Left ventricle myocardium inferior (tissue), 1 donor: Measurements from ENCODE around the gene LMTK2. TPM values are rescaled to one million over a fixed set of nuclear protein-coding genes. Genes with fewer than 3 reads are reported as not detected.

Experiments
- DNase-seq: peaks from one replicate; pipeline ENCODE4 v3.0.0-alpha.2; 2020
- H3K27ac ChIP-seq: fragments of 200-600 bp; replicated peaks from 2 replicates; pipeline ENCODE4 v1.8.0; 2021
- H3K27me3 ChIP-seq: fragments of 200-600 bp; 2 replicates; pipeline ENCODE4 v1.8.0; 2021; ENCODE audit warnings: low read depth
- H3K36me3 ChIP-seq: fragments of 200-600 bp; 2 replicates; pipeline ENCODE4 v1.8.0; 2021
- H3K4me1 ChIP-seq: fragments of 200-600 bp; 2 replicates; pipeline ENCODE4 v1.8.0; 2021
- H3K4me3 ChIP-seq: fragments of 200-600 bp; 2 replicates; pipeline ENCODE4 v1.8.0; 2021; ENCODE audit warnings: mild to moderate bottlenecking, moderate library complexity
- H3K9me3 ChIP-seq: fragments of 200-600 bp; replicated peaks from 2 replicates; pipeline ENCODE4 v1.8.0; 2021
- CTCF ChIP-seq: fragments of 200-600 bp; IDR thresholded peaks from 2 replicates; pipeline ENCODE4 v1.8.0; 2021; ENCODE audit warnings: antibody characterized with exemption, mild to moderate bottlenecking, borderline replicate concordance
- intact Hi-C: fragments of 100-400 bp; cut with micrococcal nuclease; formaldehyde crosslinking; loops from one replicate; pipeline ENCODE4 v1.11.0; 2022
- total RNA-seq: library from RNA; stranded (reverse); fragmentation: NEBNext Ultra II Directional; extraction: Animal tissue kit (Norgen Biotek cat#: 25700); gene quantifications from one replicate; pipeline ENCODE4 v1.2.1, GENCODE V29; 2021
- donor health status: DM: no; HTN: yes; CAD: no; lungs with severe emphysema.

LMTK2 gene
- total RNA-seq, 1 donor from 2014 or later = 26.9 TPM

DNA sequence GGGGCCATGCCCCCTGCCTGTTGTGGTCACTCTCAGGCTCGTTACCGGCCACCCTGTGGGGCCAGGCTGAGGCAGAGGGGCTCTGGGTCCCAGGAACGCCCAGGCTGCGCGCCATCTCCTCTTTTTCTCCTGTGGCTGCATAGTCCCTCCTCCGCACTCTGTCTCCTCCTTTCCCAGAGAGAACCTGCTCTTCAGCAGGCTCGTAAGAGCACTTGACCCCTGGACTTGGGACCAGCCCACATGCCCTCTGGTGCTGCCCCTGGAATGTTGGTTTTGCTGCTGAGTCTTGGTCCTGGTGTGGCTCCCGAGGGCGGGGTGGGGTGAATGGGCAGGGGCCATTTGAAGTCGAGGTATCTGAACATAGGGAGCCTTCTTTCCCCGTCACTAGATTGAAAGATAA is 98.0 kb downstream of the LMTK2 start:
- TF ChIP-seq CTCF = no peak
- Histone ChIP-seq H3K27me3 (no peaks in the 10 kb centered on the region), H3K27ac (no peak overlapping the region), H3K36me3 (peaks cover 58% of the 10 kb centered on the region), H3K9me3 (no peaks in the 10 kb centered on the region), H3K4me1 (no peaks in the 10 kb centered on the region), H3K4me3 (no peak overlapping the region)
- intact Hi-C loops = no loop called here
- DNase-seq = no peak

DNA sequence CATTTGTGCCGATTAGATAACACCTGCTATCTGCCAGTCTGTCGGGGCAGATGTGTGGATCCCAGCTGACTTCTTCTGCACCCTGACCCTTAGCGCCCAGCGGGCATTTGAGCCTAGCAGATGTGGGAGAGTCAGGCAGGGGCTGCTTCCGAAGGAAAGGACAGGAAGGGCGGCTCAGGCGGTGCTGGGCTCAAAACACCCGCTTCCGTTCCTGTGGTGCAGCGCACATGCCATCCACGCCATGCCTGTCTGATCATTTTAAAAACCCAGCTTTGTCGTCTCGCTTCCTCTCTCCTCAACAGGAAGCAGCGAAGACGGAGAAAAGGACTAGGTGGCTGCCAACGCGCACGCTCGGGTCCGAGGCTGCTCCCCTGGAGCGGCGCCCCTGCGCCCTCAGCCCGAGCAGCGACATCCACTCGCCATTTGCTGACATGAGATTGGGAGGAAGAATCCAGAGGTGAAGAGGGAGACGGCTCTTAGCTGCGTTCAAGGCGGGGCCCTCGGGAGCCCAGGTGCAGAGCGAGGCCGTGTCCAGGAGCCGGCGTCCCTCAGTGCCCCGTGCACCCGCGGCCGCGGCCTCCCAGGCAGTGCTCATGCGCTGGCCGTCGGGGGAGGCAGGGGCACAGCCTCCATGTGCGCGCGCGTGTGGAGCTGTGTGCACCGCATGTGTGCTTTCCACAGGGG is 98.6 kb downstream of the LMTK2 start:
- Histone ChIP-seq H3K4me3 (no peak overlapping the region), H3K27me3 (no peaks in the 10 kb centered on the region), H3K36me3 (peaks cover 58% of the 10 kb centered on the region), H3K27ac (no peak overlapping the region), H3K9me3 (no peaks in the 10 kb centered on the region), H3K4me1 (peaks cover under 1% of the 10 kb centered on the region)
- DNase-seq = no peak
- no peak for TF ChIP-seq CTCF
- intact Hi-C loops = no loop called here

DNA sequence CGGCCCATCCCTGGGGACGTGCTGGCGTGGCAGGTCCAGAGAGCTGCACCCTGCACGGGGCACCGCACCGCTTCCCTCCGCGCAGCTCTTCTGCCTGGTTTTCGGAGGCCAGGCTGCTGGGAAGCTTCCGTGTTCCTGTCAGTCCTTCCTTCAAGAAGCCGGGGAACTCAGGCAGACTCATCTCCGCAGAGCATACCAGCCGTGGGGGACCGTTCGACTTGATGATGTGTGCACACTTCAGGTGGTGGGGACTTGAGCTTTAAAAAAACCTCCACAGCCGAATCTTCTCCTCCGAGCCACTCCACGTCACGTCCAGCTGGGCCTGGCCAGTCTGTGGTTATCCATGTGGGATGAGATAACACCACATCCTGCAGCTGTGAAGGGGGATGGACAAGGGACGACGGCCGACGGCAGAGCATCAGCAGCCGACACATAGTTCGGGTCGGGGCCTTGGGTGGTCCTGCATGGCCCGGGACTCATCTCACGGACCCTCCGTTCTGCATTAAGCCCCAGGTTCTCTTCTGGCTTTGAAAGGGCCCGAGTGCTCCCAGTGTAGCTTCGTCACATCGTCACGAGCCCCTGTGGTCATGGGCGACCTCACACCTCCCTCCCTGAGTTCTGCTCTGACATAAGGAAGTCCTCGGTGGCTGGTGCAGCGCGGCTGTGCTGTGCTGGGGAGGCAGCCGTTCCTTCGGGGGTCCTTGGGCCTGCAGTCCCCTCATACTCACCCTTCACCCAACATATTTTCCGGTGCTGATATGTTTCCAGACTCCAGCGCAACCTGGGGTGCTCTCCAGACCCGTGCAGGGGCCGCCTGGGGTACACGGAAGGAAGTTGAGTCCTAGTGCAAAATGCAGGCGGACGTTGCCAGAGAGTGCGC is 100.0 kb downstream of the LMTK2 start:
- peaks cover 58% of the 10 kb centered on the region for H3K36me3 ChIP-seq
- no peak overlapping the region for H3K4me3 ChIP-seq
- peaks cover 8% of the 10 kb centered on the region for H3K27me3 ChIP-seq
- H3K27ac ChIP-seq = no peak overlapping the region
- TF ChIP-seq CTCF = no peak
- intact Hi-C loops = no loop called here
- H3K4me1 ChIP-seq = peaks cover 8% of the 10 kb centered on the region
- H3K9me3 ChIP-seq = no peaks in the 10 kb centered on the region
- no peak for DNase-seq

- Histone ChIP-seq H3K9me3 (no peaks in the 10 kb centered on the region), H3K36me3 (peaks cover 41% of the 10 kb centered on the region), H3K4me3 (no peak overlapping the region), H3K27me3 (peaks cover 14% of the 10 kb centered on the region), H3K27ac (no peak overlapping the region), H3K4me1 (peaks cover 8% of the 10 kb centered on the region)
- no peak for DNase-seq
- intact Hi-C loops = no loop called here
- TF ChIP-seq CTCF = no peak
Observed at GRCh38 chr7:98209166-98209920, 102.7 kb downstream of the LMTK2 start.

- no peaks in the 10 kb centered on the region for H3K9me3 ChIP-seq
- H3K27me3 ChIP-seq = peaks cover 14% of the 10 kb centered on the region
- H3K36me3 ChIP-seq = peaks cover 28% of the 10 kb centered on the region
- H3K4me3 ChIP-seq = peak overlapping the region; percentile 50
- peaks cover 8% of the 10 kb centered on the region for H3K4me1 ChIP-seq
- H3K27ac ChIP-seq = no peak overlapping the region
- no peak for TF ChIP-seq CTCF
- intact Hi-C loops = no loop called here
- DNase-seq = no peak
Observed at GRCh38 chr7:98210513-98211220, 104.0 kb downstream of the LMTK2 start.
